Activated naive CD4-positive, alpha-beta T cell (primary cell): ENCODE data around the gene TBCK.

Experiments used
- DNase-seq, 4 experiments: peaks; one replicate each; lab custom pipeline; 2025; lab: John Stamatoyannopoulos, UW

The TBCK gene

GRCh38 chr4:106039796-106040195 is 276.2 kb downstream of the TBCK start:
- DNase-seq, result no peak

GRCh38 chr4:106038908-106039307 is 277.1 kb downstream of the TBCK start:
- no peak for DNase-seq

- no peak for DNase-seq
Measured at GRCh38 chr4:106038012-106038411, 278.0 kb downstream of the TBCK start.

GRCh38 chr4:106036848-106037247 is 279.2 kb downstream of the TBCK start:
- no peak for DNase-seq

- no peak for DNase-seq
Measured at GRCh38 chr4:106036334-106036733, 279.7 kb downstream of the TBCK start.

GRCh38 chr4:106035204-106035603 is 280.8 kb downstream of the TBCK start:
- DNase-seq, result no peak

- no peak for DNase-seq
Measured at GRCh38 chr4:106034751-106035150, 281.3 kb downstream of the TBCK start.

GRCh38 chr4:106034220-106034619 is 281.8 kb downstream of the TBCK start:
- DNase-seq, result no peak

GRCh38 chr4:106033469-106033868 is 282.5 kb downstream of the TBCK start:
- DNase-seq, result no peak

- no peak for DNase-seq
Measured at GRCh38 chr4:106032851-106033286, 283.1 kb downstream of the TBCK start.

- DNase-seq, result no peak
Measured at GRCh38 chr4:106022454-106022853, 293.6 kb downstream of the TBCK start.

GRCh38 chr4:106021737-106022410 is 294.1 kb downstream of the TBCK start:
- DNase-seq, result no peak

GRCh38 chr4:106019771-106020170 is 296.2 kb downstream of the TBCK start:
- DNase-seq, result no peak

- DNase-seq, result no peak
Measured at GRCh38 chr4:106017975-106018374, 298.0 kb downstream of the TBCK start.

- DNase-seq, result no peak
Measured at GRCh38 chr4:106011387-106011786, 304.6 kb downstream of the TBCK start.

- DNase-seq, result no peak
Measured at GRCh38 chr4:106010761-106011160, 305.2 kb downstream of the TBCK start.

- DNase-seq, result no peak
Measured at GRCh38 chr4:106002994-106003393, 313.0 kb downstream of the TBCK start.

GRCh38 chr4:105998171-105999063 is 317.6 kb downstream of the TBCK start:
- no peak for DNase-seq

- DNase-seq, result no peak
Measured at GRCh38 chr4:105996845-105997244, 319.2 kb downstream of the TBCK start.

- DNase-seq, result no peak
Measured at GRCh38 chr4:105994841-105995501, 321.0 kb downstream of the TBCK start.

- DNase-seq, result no peak
Measured at GRCh38 chr4:105994061-105994460, 321.9 kb downstream of the TBCK start.

GRCh38 chr4:105992641-105993305 is 323.2 kb downstream of the TBCK start:
- DNase-seq, result no peak
